Measurements from ENCODE around the gene TNFSF13.

The TNFSF13 gene

GRCh38 chr17:7576432-7576937 lies 17.9 kb downstream of the TNFSF13 start:
- no peak overlapping the region for H3K4me3 Mint-ChIP-seq
- peaks cover 72% of the 10 kb centered on the region for H3K36me3 Mint-ChIP-seq
- ATAC-seq = no peak
- peak overlapping the region; percentile 41 for H3K27ac Mint-ChIP-seq
- no peaks in the 10 kb centered on the region for H3K9me3 Mint-ChIP-seq
- peaks cover 78% of the 10 kb centered on the region for H3K4me1 Mint-ChIP-seq
- H3K27me3 Mint-ChIP-seq = no peaks in the 10 kb centered on the region

DNA sequence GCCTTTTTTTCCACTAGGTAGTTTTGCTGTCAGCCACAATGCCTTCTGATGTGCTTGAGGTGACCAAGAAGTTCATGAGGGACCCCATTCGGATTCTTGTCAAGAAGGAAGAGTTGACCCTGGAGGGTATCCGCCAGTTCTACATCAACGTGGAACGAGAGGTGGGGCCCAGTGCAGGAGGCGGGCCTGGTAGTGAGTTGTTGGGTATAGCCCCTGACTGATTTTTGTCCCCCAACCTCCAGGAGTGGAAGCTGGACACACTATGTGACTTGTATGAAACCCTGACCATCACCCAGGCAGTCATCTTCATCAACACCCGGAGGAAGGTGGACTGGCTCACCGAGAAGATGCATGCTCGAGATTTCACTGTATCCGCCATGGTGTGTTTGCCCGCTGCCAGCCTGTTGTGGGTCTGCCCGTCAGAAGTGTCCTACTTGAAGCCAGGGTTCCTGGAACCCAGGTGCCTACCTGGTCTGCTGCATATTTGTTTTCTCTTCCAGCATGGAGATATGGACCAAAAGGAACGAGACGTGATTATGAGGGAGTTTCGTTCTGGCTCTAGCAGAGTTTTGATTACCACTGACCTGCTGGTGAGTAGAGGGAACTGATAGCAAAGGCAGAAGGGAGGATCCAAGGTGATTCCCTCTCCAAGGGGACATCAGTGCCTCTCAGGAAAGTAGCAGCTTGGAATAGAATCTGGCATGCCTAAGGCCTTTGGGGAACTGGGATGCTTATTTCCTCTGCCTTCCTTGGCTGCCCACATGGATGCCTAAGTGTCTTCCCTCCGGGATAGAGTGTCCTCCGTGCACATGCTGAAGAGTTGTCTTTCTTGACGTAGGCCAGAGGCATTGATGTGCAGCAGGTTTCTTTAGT lies 19.0 kb downstream of the TNFSF13 start:
- Mint-ChIP-seq H3K27ac (peak overlapping the region; percentile 41), H3K27me3 (no peaks in the 10 kb centered on the region), H3K9me3 (no peaks in the 10 kb centered on the region), H3K36me3 (peaks cover 69% of the 10 kb centered on the region), H3K4me3 (no peak overlapping the region), H3K4me1 (peaks cover 81% of the 10 kb centered on the region)
- ATAC-seq = no peak

GRCh38 chr17:7579001-7579833 lies 20.7 kb downstream of the TNFSF13 start, which contains the start of gene CD68:
CD68 (plus strand) TSS chr17:7579638; CDS start chr17:7579678, 40 bp downstream.
- Mint-ChIP-seq H3K4me1 (peaks cover 78% of the 10 kb centered on the region), H3K9me3 (no peaks in the 10 kb centered on the region), H3K27ac (peak within 1 kb of the TSS; percentile 96), H3K36me3 (peaks cover 59% of the 10 kb centered on the region), H3K4me3 (peak within 1 kb of the TSS; percentile 57), H3K27me3 (no peaks in the 10 kb centered on the region)
- ATAC-seq = peak; percentile 87

- peak; percentile 0 for ATAC-seq
- Mint-ChIP-seq H3K27ac (peak overlapping the region; percentile 96), H3K27me3 (no peaks in the 10 kb centered on the region), H3K4me3 (peak overlapping the region; percentile 57), H3K36me3 (peaks cover 58% of the 10 kb centered on the region), H3K9me3 (no peaks in the 10 kb centered on the region), H3K4me1 (peaks cover 78% of the 10 kb centered on the region)
These were observed 21.5 kb downstream of the TNFSF13 start for GRCh38 chr17:7579834-7580603.

DNA sequence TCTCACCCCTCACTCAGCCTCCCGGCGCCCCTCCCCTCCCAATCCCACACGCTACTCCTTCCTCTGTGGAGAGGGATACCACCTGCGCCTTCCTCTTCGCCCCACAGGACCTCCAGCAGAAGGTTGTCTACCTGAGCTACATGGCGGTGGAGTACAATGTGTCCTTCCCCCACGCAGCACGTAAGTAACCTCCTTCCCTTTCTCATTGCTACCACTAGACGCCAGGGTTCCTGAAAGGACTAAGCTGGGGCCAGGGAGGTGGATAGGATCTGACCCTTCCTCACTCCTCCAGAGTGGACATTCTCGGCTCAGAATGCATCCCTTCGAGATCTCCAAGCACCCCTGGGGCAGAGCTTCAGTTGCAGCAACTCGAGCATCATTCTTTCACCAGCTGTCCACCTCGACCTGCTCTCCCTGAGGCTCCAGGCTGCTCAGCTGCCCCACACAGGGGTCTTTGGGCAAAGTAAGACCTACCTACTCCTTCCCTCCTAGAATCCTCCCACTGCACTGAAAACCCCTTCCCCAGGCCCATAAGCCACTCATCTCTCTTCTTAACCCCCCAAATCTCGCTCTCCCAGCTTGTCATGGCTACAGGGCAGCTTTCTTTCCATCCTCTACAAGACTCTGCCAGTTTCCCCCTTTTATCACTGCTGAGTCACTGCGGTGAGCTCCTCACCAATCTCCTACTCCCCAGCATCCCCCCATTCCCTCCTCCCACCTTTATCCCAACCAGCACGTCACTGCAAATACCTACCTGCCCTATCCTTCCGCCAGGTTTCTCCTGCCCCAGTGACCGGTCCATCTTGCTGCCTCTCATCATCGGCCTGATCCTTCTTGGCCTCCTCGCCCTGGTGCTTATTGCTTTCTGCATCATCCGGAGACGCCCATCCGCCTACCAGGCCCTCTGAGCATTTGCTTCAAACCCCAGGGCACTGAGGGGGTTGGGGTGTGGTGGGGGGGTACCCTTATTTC lies 22.3 kb downstream of the TNFSF13 start:
- peaks cover 60% of the 10 kb centered on the region for H3K36me3 Mint-ChIP-seq
- no peaks in the 10 kb centered on the region for H3K27me3 Mint-ChIP-seq
- H3K4me3 Mint-ChIP-seq = peak overlapping the region; percentile 14
- H3K27ac Mint-ChIP-seq = peak overlapping the region; percentile 96
- peaks cover 82% of the 10 kb centered on the region for H3K4me1 Mint-ChIP-seq
- ATAC-seq = no peak
- H3K9me3 Mint-ChIP-seq = no peaks in the 10 kb centered on the region

DNA sequence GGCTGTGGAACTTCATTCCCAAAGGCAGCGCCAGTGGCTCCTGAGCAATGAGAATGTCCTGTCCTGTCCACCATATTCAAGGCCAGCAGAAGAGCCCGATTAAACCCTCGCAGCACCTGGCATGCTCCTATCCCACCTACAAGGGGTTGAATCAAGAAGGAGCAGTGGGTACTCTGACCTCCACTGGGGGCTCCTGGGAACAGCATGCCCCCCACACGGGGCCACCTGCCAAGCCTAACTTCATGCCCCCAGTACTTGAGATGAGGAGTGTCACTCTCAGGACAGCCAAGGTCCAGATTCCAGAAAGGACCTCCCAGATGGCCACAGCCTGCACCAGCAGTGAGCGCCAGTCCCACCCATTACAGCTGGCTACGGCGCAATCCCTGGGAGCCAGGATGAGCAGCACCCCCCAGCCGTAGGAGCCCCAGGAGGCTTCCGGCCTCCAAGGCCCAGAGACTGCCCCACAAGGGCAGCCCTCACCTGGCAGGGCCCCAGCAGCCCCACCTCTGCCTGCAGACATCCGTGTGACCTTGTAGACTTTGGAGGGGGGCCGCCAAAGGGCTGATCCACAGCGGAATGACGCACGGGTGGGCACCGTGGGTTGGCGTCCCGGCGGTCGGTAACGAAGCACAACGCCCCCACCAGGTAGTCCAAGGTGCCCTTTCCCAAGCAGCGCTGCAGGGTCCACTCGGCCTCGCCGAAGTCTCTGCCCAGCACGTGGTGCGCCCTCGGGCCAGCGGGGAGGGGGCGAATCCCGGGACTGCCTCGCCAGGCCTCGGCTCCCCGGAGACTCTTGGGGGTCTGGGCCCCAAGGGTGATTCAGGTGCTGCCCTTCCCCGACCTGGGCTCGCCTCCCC lies 24.1 kb downstream of the TNFSF13 start:
- Mint-ChIP-seq H3K27ac (peak overlapping the region; percentile 96), H3K36me3 (peaks cover 53% of the 10 kb centered on the region), H3K4me1 (peaks cover 68% of the 10 kb centered on the region), H3K9me3 (no peaks in the 10 kb centered on the region), H3K4me3 (peak overlapping the region; percentile 92), H3K27me3 (no peaks in the 10 kb centered on the region)
- peak; percentile 1 for ATAC-seq

- Mint-ChIP-seq H3K27me3 (no peaks in the 10 kb centered on the region), H3K27ac (peak within 1 kb of the TSS; percentile 96), H3K9me3 (no peaks in the 10 kb centered on the region), H3K36me3 (peaks cover 52% of the 10 kb centered on the region), H3K4me1 (peaks cover 59% of the 10 kb centered on the region), H3K4me3 (peak within 1 kb of the TSS; percentile 92)
- peak; percentile 88 for ATAC-seq
These were observed 24.9 kb downstream of the TNFSF13 start, which contains the start of gene MPDU1 for GRCh38 chr17:7583253-7584109. MPDU1 (plus strand) TSS chr17:7583852; CDS start chr17:7583863, 11 bp downstream.

DNA sequence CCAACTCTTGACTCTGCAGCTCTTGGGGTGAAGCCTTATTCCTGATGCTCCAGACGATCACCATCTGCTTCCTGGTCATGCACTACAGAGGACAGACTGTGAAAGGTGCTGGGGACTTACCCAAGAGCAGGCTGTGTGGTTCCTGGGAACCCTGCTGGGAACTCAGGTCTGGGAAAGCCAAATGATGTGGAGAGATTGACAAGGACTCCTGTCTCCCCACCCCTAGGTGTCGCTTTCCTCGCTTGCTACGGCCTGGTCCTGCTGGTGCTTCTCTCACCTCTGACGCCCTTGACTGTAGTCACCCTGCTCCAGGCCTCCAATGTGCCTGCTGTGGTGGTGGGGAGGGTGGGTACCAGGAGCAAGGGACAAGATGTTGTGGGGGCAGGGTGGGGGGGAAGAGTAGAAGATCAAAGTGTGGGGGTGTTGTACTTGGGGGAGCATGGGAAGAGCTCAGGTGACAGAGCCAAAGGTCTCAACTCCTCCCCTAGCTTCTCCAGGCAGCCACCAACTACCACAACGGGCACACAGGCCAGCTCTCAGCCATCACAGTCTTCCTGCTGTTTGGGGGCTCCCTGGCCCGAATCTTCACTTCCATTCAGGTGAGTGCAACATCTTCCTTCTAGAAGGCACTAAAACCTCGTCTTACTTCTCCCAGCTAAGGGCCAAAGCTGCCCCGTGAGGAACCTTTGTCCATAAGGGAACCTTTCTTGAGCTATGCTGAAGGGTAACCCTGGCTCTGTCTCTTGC lies 28.3 kb downstream of the TNFSF13 start:
- H3K4me3 Mint-ChIP-seq = no peak overlapping the region
- no peaks in the 10 kb centered on the region for H3K9me3 Mint-ChIP-seq
- no peaks in the 10 kb centered on the region for H3K27me3 Mint-ChIP-seq
- peak overlapping the region; percentile 67 for H3K27ac Mint-ChIP-seq
- peaks cover 26% of the 10 kb centered on the region for H3K4me1 Mint-ChIP-seq
- ATAC-seq = no peak
- peaks cover 45% of the 10 kb centered on the region for H3K36me3 Mint-ChIP-seq

DNA sequence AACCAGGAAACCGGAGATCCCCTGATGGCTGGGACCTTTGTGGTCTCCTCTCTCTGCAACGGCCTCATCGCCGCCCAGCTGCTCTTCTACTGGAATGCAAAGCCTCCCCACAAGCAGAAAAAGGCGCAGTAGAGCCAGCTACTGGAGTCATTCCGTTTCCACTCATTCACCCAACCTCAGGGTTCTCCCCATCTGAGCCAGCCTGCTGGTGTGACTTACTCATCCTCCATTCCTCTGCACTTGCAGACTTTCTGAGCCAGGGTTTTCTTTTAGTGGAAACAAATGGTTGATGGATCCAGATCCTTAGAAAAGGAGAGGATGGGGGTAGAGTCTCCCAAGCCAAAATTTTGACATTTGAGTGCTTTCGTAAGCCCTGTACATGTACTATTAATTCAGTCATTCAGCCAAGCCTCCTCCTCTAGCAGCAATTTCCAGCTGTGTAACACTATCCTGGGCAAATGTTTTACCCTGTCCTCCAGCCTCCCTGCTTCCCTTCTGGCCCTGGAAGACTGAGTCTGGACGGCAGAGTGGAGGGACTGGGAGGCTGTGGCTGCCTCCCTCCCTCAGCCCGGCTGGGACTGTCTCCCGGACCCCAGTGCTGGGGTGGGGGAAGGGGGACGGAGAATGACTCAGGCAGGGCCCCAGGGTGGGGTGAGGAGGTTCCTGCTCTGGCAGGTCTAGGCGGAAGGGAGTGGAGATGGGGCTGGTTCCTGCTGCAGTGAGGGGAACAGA lies 29.0 kb downstream of the TNFSF13 start:
- Mint-ChIP-seq H3K27ac (peak overlapping the region; percentile 67), H3K9me3 (no peaks in the 10 kb centered on the region), H3K4me1 (peaks cover 18% of the 10 kb centered on the region), H3K27me3 (no peaks in the 10 kb centered on the region), H3K36me3 (peaks cover 47% of the 10 kb centered on the region), H3K4me3 (no peak overlapping the region)
- no peak for ATAC-seq

DNA sequence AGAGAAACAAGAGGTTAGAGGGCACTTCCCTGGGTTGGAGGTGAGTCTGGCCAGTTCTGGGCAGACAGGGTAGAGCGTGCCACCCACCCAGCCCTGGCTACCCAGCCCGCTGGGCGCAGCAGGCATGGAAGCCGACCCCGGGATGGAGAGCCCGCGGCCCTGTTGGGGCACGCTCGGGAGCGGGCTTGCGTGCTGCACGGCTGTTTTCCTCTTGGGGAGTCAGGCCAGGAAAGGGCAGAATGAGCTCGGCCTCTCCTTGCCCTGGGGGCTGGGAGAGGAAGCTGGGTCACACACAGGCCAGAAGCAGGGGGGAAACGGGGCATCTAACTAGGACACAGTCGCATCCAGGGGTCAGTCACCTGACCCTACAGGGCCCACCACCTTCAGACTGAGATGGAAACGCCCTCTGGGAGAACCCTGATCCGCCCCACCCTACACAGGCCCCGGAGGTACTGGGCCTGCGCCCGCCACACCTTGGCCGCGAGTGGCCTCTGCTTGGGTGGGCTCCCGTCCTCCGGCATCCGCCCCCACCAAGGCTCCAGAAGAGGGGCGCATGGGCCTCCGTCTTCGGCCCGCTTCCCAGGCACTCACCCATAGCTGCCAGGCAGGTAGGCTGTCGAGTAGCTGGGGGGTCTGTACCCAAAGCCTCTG lies 30.1 kb downstream of the TNFSF13 start:
- ATAC-seq = peak; percentile 25
- no peaks in the 10 kb centered on the region for H3K27me3 Mint-ChIP-seq
- H3K4me3 Mint-ChIP-seq = no peak overlapping the region
- H3K27ac Mint-ChIP-seq = peak overlapping the region; percentile 39
- H3K36me3 Mint-ChIP-seq = peaks cover 57% of the 10 kb centered on the region
- H3K9me3 Mint-ChIP-seq = no peaks in the 10 kb centered on the region
- peaks cover 17% of the 10 kb centered on the region for H3K4me1 Mint-ChIP-seq

Data from stimulated activated memory B cell treated with anti-CD40 and anti-IgM and Interleukin-4, amounts not matched to agents 10 μg/mL and 1 μg/mL and 100 μg/mL, for 72 hours (primary cell).